GM12875 (cell line): ENCODE results near the gene PSAT1.

Experiments used
- H3K4me3 ChIP-seq: one replicate; pipeline ENCODE4 v1.5.1; 2011; ENCODE audit warnings: low read depth, low read length, control low read depth
- TF ChIP-seq, protein P1 (sequence below): IDR thresholded peaks from 2 replicates; pipeline ENCODE4 v1.5.1; 2011; ENCODE audit warnings: low read depth, mild to moderate bottlenecking, control low read depth, inconsistent platforms, low read length, moderate library complexity, borderline replicate concordance; ENCODE audit not compliant: insufficient read depth

PSAT1 gene

DNA sequence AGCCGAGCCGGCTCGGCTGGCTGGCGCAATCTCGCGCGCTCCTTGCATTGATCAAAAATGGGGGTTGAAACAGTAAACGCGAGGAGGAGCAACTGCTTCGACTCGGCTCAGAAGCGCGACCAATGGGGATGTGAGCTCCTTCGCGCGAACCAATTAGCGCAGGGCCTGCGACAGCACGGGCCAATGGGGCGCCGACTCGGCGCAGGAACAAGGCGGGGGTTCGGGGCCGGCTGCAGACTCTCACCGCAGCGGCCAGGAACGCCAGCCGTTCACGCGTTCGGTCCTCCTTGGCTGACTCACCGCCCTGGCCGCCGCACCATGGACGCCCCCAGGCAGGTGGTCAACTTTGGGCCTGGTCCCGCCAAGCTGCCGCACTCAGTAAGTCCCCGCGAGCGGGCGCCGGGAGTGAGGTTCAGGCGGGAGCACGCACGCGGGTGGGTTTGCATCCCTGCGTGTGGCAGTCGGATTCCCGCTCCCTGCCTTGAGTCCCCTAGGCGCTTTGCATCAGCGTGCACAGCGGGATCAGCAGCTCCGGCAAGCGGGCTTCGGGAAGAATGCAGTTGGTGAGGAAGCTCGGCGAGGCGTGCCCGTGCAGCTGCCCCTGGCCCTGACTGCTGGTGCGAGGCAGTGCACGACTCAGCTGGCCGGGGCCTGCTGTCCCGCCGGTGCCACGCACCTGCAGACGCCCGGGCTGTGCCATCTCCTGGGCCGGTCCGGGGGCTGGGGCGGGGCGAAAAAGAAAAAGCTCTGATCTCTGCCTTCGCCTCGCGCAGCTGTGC, at the start of gene PSAT1:
TSS of gene PSAT1 (plus strand) at position 233 of the 779 bp plus-strand sequence. CDS start at position 319, 86 bp downstream.
- H3K4me3 ChIP-seq, result peak within 1 kb of the TSS; percentile 72

DNA sequence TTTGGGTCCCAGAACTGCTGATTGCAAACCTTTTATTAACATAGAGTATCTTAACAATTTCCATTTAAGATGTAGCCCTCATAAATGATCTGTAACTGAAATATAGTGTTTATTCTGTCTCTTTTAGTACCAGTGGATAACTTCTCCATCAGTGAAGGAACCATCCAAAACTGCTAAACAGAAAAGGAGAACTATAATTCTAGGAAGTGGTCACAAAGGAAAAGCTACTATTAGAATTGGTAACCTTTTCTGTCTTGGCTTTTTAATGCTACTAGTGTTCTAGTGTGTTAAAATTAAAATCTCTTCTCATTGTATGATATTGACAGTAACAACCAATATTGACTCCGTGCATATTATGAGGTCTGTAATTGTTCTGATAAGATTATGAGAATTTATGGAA, 48.3 kb upstream of the PSAT1 start:
- no peak overlapping the region for H3K4me3 ChIP-seq
- TF ChIP-seq, protein P1, sequence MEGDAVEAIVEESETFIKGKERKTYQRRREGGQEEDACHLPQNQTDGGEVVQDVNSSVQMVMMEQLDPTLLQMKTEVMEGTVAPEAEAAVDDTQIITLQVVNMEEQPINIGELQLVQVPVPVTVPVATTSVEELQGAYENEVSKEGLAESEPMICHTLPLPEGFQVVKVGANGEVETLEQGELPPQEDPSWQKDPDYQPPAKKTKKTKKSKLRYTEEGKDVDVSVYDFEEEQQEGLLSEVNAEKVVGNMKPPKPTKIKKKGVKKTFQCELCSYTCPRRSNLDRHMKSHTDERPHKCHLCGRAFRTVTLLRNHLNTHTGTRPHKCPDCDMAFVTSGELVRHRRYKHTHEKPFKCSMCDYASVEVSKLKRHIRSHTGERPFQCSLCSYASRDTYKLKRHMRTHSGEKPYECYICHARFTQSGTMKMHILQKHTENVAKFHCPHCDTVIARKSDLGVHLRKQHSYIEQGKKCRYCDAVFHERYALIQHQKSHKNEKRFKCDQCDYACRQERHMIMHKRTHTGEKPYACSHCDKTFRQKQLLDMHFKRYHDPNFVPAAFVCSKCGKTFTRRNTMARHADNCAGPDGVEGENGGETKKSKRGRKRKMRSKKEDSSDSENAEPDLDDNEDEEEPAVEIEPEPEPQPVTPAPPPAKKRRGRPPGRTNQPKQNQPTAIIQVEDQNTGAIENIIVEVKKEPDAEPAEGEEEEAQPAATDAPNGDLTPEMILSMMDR, result no peak

More for the DNA sequence above, at the start of gene PSAT1:
- TF ChIP-seq, protein P1, result no peak

DNA sequence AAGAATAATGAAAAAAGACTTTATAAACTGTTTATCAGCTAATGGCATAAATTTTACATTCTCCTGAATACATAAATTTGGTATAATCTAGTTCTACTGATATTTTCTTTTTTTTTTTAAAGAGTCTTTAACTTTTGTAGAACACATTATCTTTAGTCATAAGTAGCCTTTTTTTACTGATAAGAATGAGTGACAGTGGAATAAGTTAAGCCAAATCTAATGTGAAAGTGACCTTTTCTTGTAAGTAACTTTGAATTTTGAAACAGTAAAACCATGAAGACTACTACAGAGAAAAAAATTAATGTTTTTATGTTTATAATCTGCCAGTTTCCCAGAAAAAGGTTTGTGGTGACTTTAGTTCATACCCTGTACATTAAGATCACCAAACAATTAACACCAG, 47.4 kb upstream of the PSAT1 start:
- TF ChIP-seq, protein P1, result no peak
- no peak overlapping the region for H3K4me3 ChIP-seq

DNA sequence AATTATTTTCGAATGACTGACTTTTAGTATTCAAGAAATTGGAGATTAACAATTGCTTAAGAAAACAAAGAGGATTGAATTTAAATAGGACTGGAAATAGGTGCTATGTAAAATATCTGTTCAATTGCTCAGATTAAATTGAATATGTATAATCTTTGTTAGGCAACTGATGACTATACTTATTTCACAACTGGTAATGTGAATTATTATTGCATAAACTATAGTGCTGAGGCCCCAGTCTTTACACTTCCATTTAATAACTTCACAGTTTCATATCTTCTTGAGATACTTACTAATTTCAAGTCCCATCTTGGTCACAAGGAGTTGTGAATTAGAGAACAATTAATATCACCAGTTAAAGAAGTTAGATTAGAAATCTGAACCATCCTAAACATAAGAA, 44.3 kb upstream of the PSAT1 start:
- TF ChIP-seq, protein P1, result no peak
- no peak overlapping the region for H3K4me3 ChIP-seq

DNA sequence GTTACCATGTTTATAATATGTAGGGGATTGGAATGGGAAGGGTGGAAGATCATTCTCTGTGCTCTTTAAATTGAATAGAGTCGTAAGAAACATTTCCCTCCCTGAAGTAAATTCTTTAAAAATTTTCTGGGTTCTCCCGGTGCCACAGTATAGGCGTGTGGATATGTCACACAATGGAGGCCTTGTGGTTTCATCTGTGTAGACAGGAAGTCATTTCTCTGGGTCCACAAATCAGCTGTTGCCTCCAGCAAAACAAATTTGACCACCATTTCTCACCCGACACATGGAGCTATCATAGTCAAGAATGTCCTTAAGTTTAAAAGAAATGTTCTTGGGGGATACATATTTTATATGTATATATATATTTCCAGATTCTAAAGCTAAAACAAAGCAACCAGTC, 43.6 kb upstream of the PSAT1 start:
- TF ChIP-seq, protein P1, result no peak
- H3K4me3 ChIP-seq, result no peak overlapping the region

DNA sequence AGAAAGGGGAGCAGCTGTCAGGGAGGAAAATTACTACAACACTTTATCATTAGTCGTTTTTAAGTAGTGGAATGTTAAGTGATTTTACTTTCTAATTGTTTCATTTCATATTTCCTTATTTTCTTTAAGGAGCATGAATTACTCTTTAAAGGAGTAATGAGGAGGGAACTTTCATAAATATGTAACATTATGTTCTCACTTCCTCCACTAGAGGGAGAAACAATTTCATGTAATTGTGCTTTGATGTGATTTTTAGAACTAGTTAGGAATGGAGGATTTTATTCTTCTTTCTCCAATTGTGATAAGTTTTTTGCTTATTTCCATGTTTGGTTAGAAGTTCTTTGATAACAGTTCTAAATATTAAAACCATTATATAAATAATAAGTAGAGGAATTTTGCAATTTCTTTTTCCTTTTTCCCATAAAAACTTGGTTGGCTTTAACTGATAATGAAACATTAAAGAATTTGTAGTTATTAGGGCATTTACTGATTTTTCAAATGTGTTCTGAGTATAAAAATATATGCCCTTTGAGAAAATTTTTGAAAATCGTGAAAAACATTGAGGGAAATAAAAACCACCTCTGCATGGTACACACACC, 35.4 kb upstream of the PSAT1 start:
- TF ChIP-seq, protein P1, result peak; percentile 13; the same call in 1 of the 2 replicates
- no peak overlapping the region for H3K4me3 ChIP-seq

DNA sequence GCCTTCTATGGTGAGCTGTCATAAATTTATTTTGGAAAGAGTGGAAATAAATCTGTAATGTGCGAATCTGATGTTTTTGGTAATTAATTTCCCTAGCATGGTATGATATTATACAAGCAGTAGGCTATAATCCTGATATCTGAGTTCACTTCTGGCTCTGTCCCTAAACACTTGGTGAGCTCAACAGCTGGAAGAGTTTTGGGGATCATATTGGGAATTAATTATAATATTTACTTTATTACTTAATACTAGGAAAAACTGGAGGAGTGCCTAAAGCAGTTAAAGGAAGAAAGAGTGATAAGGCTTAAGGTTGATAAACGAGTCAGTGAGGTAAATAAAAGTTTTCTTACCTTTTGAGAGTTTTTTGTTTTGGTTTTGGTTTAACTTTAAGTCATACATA, 34.3 kb upstream of the PSAT1 start:
- H3K4me3 ChIP-seq, result no peak overlapping the region
- TF ChIP-seq, protein P1, result no peak
